ENCODE results near the gene ADORA2B. TPM values are rescaled to one million over a fixed set of nuclear protein-coding genes. Genes with fewer than 3 reads are reported as not detected.

Gene ADORA2B
- total RNA-seq, 1 experiment from 2014 or later = 21.7 TPM

DNA sequence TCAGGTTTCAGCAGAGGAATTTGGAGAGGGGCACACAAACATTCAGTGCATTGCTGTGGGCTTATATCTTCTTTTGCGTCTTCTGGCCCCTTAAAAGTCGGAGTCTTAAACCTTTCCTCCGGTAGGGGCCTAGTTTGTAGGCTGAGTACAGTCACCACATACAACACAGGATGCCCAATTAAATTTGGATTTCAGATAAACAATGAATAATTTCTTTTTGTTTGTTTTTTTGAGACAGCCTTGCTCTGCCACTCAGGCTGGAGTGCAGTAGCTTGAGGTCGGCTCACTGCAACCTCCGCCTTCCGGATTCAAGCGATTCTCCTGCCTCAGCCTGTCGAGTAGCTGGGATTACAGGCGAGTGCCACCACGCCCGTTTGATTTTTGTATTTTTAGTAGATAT lies 26.7 kb upstream of the ADORA2B start:
- H3K36me3 Mint-ChIP-seq (ENCODE audit: insufficient read depth, unreplicated experiment) = no peaks in the 10 kb centered on the region
- no peaks in the 10 kb centered on the region for H3K27me3 Mint-ChIP-seq (ENCODE audit: insufficient read depth, unreplicated experiment)
- H3K9me3 Mint-ChIP-seq (ENCODE audit: unreplicated experiment) = peaks cover 7% of the 10 kb centered on the region
- DNase-seq (ENCODE audit: unreplicated experiment) = no peak
- intact Hi-C loops (cut with micrococcal nuclease) = no loop called here
- peaks cover 23% of the 10 kb centered on the region for H3K4me1 Mint-ChIP-seq (ENCODE audit: insufficient read depth, unreplicated experiment)
- no TSS peak for BruUV-seq (replicated peaks)
- H3K27ac Mint-ChIP-seq (ENCODE audit: low read depth, unreplicated experiment) = no peak overlapping the region
- ChIA-PET CTCF (interaction anchor here (0.7 kb wide), 2 partner anchors 22 to 1025 kb away, joined by 3 read pairs; no protein-coding TSS in a partner anchor), POLR2A (no interaction called here)
- H3K4me3 Mint-ChIP-seq (ENCODE audit: unreplicated experiment) = no peak overlapping the region
- TF ChIP-seq, protein P1, sequence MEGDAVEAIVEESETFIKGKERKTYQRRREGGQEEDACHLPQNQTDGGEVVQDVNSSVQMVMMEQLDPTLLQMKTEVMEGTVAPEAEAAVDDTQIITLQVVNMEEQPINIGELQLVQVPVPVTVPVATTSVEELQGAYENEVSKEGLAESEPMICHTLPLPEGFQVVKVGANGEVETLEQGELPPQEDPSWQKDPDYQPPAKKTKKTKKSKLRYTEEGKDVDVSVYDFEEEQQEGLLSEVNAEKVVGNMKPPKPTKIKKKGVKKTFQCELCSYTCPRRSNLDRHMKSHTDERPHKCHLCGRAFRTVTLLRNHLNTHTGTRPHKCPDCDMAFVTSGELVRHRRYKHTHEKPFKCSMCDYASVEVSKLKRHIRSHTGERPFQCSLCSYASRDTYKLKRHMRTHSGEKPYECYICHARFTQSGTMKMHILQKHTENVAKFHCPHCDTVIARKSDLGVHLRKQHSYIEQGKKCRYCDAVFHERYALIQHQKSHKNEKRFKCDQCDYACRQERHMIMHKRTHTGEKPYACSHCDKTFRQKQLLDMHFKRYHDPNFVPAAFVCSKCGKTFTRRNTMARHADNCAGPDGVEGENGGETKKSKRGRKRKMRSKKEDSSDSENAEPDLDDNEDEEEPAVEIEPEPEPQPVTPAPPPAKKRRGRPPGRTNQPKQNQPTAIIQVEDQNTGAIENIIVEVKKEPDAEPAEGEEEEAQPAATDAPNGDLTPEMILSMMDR (IDR thresholded peaks at IDR 0.05; ENCODE audit: unreplicated experiment) = no peak

DNA sequence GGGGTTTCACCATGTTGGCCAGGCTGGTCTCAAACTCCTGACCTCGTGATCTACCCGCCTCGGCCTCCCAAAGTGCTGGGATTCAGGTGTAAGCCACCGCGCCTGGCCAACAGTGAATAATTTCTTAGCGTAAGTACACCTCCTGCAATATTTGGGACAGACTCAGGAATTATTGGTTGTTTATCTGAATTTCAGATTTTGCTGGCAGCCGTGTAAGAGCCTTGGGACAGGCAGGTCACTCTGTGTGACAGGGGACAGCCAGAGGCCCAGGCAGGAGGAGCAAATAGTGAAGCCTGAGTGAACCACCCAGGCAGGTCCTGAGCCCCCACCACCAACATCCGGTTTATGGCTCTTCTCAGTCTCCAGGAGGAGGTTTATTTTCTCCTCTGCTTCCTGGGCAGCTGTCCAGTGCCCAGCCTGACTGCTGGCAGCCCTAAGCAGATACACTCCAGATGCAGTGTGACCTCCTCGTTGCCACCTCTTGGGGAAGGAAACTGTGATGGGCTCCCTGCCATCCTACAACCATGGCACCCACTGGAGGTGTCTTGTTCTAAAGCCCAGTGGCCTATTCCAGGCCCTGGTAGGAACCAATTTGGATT lies 26.2 kb upstream of the ADORA2B start:
- ChIA-PET POLR2A (no interaction called here), CTCF (interaction anchor here (0.7 kb wide), 2 partner anchors 23 to 1024 kb away, joined by 3 read pairs; no protein-coding TSS in a partner anchor)
- Mint-ChIP-seq H3K27ac (ENCODE audit: low read depth, unreplicated experiment) (no peak overlapping the region), H3K4me1 (ENCODE audit: insufficient read depth, unreplicated experiment) (peaks cover 23% of the 10 kb centered on the region), H3K27me3 (ENCODE audit: insufficient read depth, unreplicated experiment) (no peaks in the 10 kb centered on the region), H3K9me3 (ENCODE audit: unreplicated experiment) (peaks cover 7% of the 10 kb centered on the region), H3K36me3 (ENCODE audit: insufficient read depth, unreplicated experiment) (no peaks in the 10 kb centered on the region), H3K4me3 (ENCODE audit: unreplicated experiment) (no peak overlapping the region)
- TF ChIP-seq, protein P1 (IDR thresholded peaks at IDR 0.05; ENCODE audit: unreplicated experiment) = no peak
- peak; percentile 54 for DNase-seq (ENCODE audit: unreplicated experiment)
- BruUV-seq (replicated peaks) = no TSS peak
- intact Hi-C loops (cut with micrococcal nuclease) = no loop called here

DNA sequence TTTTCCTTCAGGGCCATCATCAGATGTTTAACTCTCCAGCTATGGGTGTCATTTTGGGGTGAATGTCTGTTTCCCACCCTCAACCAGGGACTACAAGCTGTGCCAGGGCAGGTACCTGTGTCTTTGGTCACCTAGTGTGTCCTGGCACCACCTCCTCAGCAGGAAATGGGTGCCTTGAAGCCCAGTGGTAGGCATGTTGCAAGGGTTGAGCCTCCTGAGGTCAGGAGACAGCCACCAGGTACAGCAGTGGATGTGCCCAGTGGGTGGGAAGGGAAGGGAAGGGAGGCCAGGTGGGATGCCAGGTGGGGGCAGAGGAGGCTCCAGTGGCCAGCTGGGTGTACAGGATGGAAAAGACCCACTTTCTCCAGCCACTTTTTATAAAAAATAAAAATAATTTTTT lies 25.5 kb upstream of the ADORA2B start:
- no TSS peak for BruUV-seq (replicated peaks)
- ChIA-PET CTCF (interaction anchor here (0.6 to 0.8 kb wide), 2 partner anchors 25 to 26 kb away, joined by 3 to 4 read pairs; partner anchors contain the start of gene ADORA2B), POLR2A (no interaction called here)
- DNase-seq (ENCODE audit: unreplicated experiment) = peak; percentile 16
- Mint-ChIP-seq H3K27me3 (ENCODE audit: insufficient read depth, unreplicated experiment) (no peaks in the 10 kb centered on the region), H3K4me1 (ENCODE audit: insufficient read depth, unreplicated experiment) (peaks cover 23% of the 10 kb centered on the region), H3K36me3 (ENCODE audit: insufficient read depth, unreplicated experiment) (no peaks in the 10 kb centered on the region), H3K27ac (ENCODE audit: low read depth, unreplicated experiment) (no peak overlapping the region), H3K9me3 (ENCODE audit: unreplicated experiment) (peaks cover 7% of the 10 kb centered on the region), H3K4me3 (ENCODE audit: unreplicated experiment) (no peak overlapping the region)
- TF ChIP-seq, protein P1 (IDR thresholded peaks at IDR 0.05; ENCODE audit: unreplicated experiment) = no peak
- intact Hi-C loops (cut with micrococcal nuclease) = no loop called here

DNA sequence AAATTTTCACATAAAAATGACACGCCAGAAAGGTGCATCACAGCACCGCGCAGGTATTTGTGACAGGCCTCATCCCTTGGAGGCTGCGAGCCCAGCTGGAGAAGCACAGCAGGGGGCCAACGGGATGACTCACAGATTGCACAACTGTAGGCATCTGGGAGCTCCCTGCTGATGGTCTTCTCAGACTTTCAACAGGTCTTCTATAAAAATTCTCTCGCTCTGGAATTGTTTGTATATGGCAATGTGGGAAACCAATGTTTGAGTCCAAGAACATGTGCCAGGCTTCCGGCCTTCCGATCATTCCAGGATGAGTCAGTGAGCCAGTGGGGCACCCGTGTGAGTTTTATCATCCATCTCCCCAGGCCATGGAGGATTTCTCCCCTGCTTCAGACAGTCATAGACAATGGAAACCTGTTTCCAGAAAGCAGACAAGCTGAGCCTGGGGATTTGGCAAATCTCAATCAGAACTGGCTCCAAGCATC lies 24.1 kb upstream of the ADORA2B start:
- no peaks in the 10 kb centered on the region for H3K36me3 Mint-ChIP-seq (ENCODE audit: insufficient read depth, unreplicated experiment)
- H3K4me1 Mint-ChIP-seq (ENCODE audit: insufficient read depth, unreplicated experiment) = peaks cover 18% of the 10 kb centered on the region
- peak; percentile 99 for DNase-seq (ENCODE audit: unreplicated experiment)
- H3K27ac Mint-ChIP-seq (ENCODE audit: low read depth, unreplicated experiment) = peak overlapping the region; percentile 80
- H3K4me3 Mint-ChIP-seq (ENCODE audit: unreplicated experiment) = no peak overlapping the region
- no peaks in the 10 kb centered on the region for H3K9me3 Mint-ChIP-seq (ENCODE audit: unreplicated experiment)
- H3K27me3 Mint-ChIP-seq (ENCODE audit: insufficient read depth, unreplicated experiment) = no peaks in the 10 kb centered on the region
- intact Hi-C loops (cut with micrococcal nuclease) = no loop called here
- POLR2A ChIA-PET = no interaction called here
- CTCF ChIA-PET = no interaction called here
- BruUV-seq (replicated peaks) = no TSS peak
- TF ChIP-seq, protein P1 (IDR thresholded peaks at IDR 0.05; ENCODE audit: unreplicated experiment) = no peak

Measured in MCF 10A (cell line).